ENCODE measurements around the gene NUP214.

DNA sequence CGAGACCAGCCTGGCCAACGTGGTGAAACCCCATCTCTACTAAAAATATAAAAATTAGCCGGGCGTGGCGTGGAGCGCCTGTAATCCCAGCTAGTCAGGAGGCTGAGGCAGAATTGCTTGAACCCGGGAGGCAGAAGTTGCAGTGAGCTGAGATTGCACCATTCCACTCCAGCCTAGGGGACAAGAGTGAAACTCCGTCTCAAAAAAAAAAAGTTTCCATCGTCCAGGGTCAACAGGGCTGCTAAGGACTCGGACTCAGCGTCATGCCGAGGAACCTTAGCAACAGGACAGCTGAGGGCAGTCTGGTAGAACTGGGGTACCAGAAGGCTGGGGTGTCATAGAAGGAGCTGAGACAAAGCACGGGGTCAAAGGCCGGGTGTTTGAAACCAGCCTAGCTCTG, 129.2 kb downstream of the NUP214 start:
- TF ChIP-seq CTCF (IDR thresholded peaks at IDR 0.05) (no peak), POLR2A (IDR thresholded peaks at IDR 0.05) (no peak), POLR2AphosphoS5 (IDR thresholded peaks at IDR 0.05) (no peak)

Measured in breast epithelium (tissue), 3 donors.